A549 (cell line): ENCODE measurements around the gene MACF1. TPM values are rescaled to one million over a fixed set of nuclear protein-coding genes. Genes with fewer than 3 reads are reported as not detected.

Experiments used
- ATAC-seq, 2 experiments: fragments of 200-7000 bp in 1 of 2; fragments of >200 bp in 1 of 2; cut with Nextera tagmentation in 1 of 2; cut with Tn5 transposase in 1 of 2; 3 replicates each; pipeline versions ENCODE4 v1.8.0 to v1.9.1; 2018 to 2020; ENCODE audit warnings: mild to moderate bottlenecking in 1 of 2, moderate library complexity in 1 of 2
- CTCF ChIA-PET: fragments of 300-600 bp; sonication (Branson Sonifier 250); formaldehyde crosslinking; extraction: SDS; loops from one replicate; lab custom pipeline; 2021; ENCODE audit warnings: antibody characterized with exemption, inconsistent platforms; lab: Yijun Ruan, JAX
- POLR2A ChIA-PET: fragments of 350-600 bp; formaldehyde crosslinking; extraction: SDS; loops from one replicate; lab custom pipeline; 2021; ENCODE audit warnings: antibody characterized with exemption, inconsistent platforms; lab: Yijun Ruan, JAX
- DNase-seq, 2 experiments: peaks; one replicate each; pipeline versions ENCODE4 v3.0.0 to v3.0.0-alpha.2; 2011 to 2016; ENCODE audit warnings: low read depth in 1 of 2, low spot score in 1 of 2
- FAIRE-seq: peaks from 2 replicates; lab custom pipeline; 2011; peaks lifted over from hg19 to GRCh38; lab: Jason Lieb, UNC
- H3K27ac ChIP-seq, 2 experiments: fragments of >200 bp; sonication (Bioruptor Twin); formaldehyde crosslinking; 3 replicates each; pipeline ENCODE4 v1.5.1; 2016 to 2017
- H3K4me1 ChIP-seq: fragments of >200 bp; sonication (Bioruptor Twin); formaldehyde crosslinking; 3 replicates; pipeline ENCODE4 v1.6.1; 2016
- H3K4me2 ChIP-seq: fragments of >200 bp; sonication (Bioruptor Twin); formaldehyde crosslinking; 3 replicates; pipeline ENCODE4 v1.6.1; 2016
- H3K4me3 ChIP-seq: fragments of >200 bp; sonication (Bioruptor Twin); formaldehyde crosslinking; 3 replicates; pipeline ENCODE4 v1.5.1; 2016
- H3K9me3 ChIP-seq: fragments of >200 bp; sonication (Bioruptor Twin); formaldehyde crosslinking; 3 replicates; pipeline ENCODE4 v1.6.1; 2016
- CBX8 ChIP-seq: fragments of 200-600 bp; sonication (generic); IDR thresholded peaks from 2 replicates; pipeline ENCODE4 v1.6.1; 2016
- CEBPB ChIP-seq, 2 experiments: fragments of >200 bp in 1 of 2; sonication (Bioruptor Twin) in 1 of 2; formaldehyde crosslinking in 1 of 2; IDR thresholded peaks; 2 replicates each; pipeline ENCODE4 v1.6.1; 2012 to 2016
- EHMT2 ChIP-seq: fragments of 200-600 bp; sonication (generic); IDR thresholded peaks from 2 replicates; pipeline ENCODE4 v1.6.1; 2016; ENCODE audit warnings: antibody characterized with exemption, low read depth, mild to moderate bottlenecking, moderate library complexity
- EP300 ChIP-seq, 2 experiments: fragments of >200 bp; sonication (Bioruptor Twin); formaldehyde crosslinking; IDR thresholded peaks; 2 replicates in 1 of 2; 3 replicates in 1 of 2; pipeline ENCODE4 v1.6.1; 2016 to 2017
- HDAC2 ChIP-seq: fragments of 200-600 bp; sonication (generic); IDR thresholded peaks from 2 replicates; pipeline ENCODE4 v1.6.1; 2016
- JUNB ChIP-seq: fragments of >200 bp; sonication (Bioruptor Twin); formaldehyde crosslinking; IDR thresholded peaks from 2 replicates; pipeline ENCODE4 v1.6.1; 2016
- KDM1A ChIP-seq: fragments of 200-600 bp; sonication (generic); IDR thresholded peaks from 2 replicates; pipeline ENCODE4 v1.6.1; 2016; ENCODE audit warnings: low read depth, mild to moderate bottlenecking
- MAFK ChIP-seq: fragments of 450-650 bp; IDR thresholded peaks from 2 replicates; pipeline ENCODE4 v1.6.1; 2014; ENCODE audit not compliant: partially characterized antibody
- MAZ ChIP-seq: fragments of 150-350 bp; IDR thresholded peaks from 2 replicates; pipeline ENCODE4 v1.6.1; 2014; ENCODE audit warnings: antibody characterized with exemption, low read depth, low read length, borderline replicate concordance
- MYC ChIP-seq: IDR thresholded peaks from 2 replicates; pipeline ENCODE4 v1.6.1; 2012; ENCODE audit warnings: mild to moderate bottlenecking, inconsistent platforms, low read length, improper control_type of control experiment, borderline replicate concordance
- NPAS2 ChIP-seq: fragments of 250-450 bp; sonication (Bioruptor Pico); IDR thresholded peaks from 2 replicates; pipeline ENCODE4 v1.8.0; 2022; ENCODE audit warnings: mild to moderate bottlenecking, moderate library complexity, borderline replicate concordance
- NR3C1 ChIP-seq: fragments of >200 bp; sonication (Bioruptor Twin); formaldehyde crosslinking; IDR thresholded peaks from 3 replicates; pipeline ENCODE4 v1.6.1; 2017
- POLR2A ChIP-seq: IDR thresholded peaks from 2 replicates; pipeline ENCODE4 v1.6.1; 2012; ENCODE audit warnings: mild to moderate bottlenecking, low read length
- RAD21 ChIP-seq, 2 experiments: fragments of >200 bp in 1 of 2; sonication (Bioruptor Twin) in 1 of 2; formaldehyde crosslinking in 1 of 2; IDR thresholded peaks in 1 of 2; conservative IDR thresholded peaks in 1 of 2; 2 replicates in 1 of 2; 3 replicates in 1 of 2; pipeline ENCODE4 v1.6.1; 2012 to 2018; ENCODE audit warnings: inconsistent platforms in 1 of 2
- RFX5 ChIP-seq: fragments of 450-650 bp; IDR thresholded peaks from 2 replicates; pipeline ENCODE4 v1.7.1; 2014; ENCODE audit warnings: antibody characterized with exemption, mild to moderate bottlenecking, moderate library complexity
- RNF2 ChIP-seq: fragments of 200-600 bp; sonication (generic); IDR thresholded peaks from 2 replicates; pipeline ENCODE4 v1.6.1; 2016; ENCODE audit warnings: low read depth, mild to moderate bottlenecking, antibody characterized with exemption, moderate library complexity, borderline replicate concordance
- SMC3 ChIP-seq: fragments of >200 bp; sonication (Bioruptor Twin); formaldehyde crosslinking; IDR thresholded peaks from 3 replicates; pipeline ENCODE4 v1.6.1; 2018; ENCODE audit warnings: inconsistent platforms
- SREBF2 ChIP-seq: fragments of 450-650 bp; IDR thresholded peaks from 2 replicates; pipeline ENCODE4 v1.6.1; 2014; ENCODE audit warnings: mild to moderate bottlenecking, moderate library complexity
- ZC3H11A ChIP-seq: fragments of 450-650 bp; IDR thresholded peaks from 2 replicates; pipeline ENCODE4 v1.6.1; 2014; ENCODE audit warnings: antibody characterized with exemption, mild to moderate bottlenecking
- ZFP36 ChIP-seq: fragments of 450-650 bp; IDR thresholded peaks from 2 replicates; pipeline ENCODE4 v1.6.1; 2014; ENCODE audit warnings: borderline replicate concordance; ENCODE audit not compliant: partially characterized antibody
- ZSCAN20 ChIP-seq: fragments of 250-450 bp; sonication (Bioruptor Pico); IDR thresholded peaks from 2 replicates; pipeline ENCODE4 v1.8.0; 2022; ENCODE audit warnings: mild to moderate bottlenecking, moderate library complexity
- WGBS: methylation state at CpG from one replicate; pipeline ENCODE4 v1.1.6; 2017; ENCODE audit errors: missing lambda C conversion rate; 5-methylcytosine and 5-hydroxymethylcytosine counted together
- polyA plus RNA-seq, 4 experiments: library from polyadenylated mRNA; depleted of rRNA in 3 of 4; stranded (reverse); fragments of >200 nt; fragmentation: RNase III in 1 of 4; extraction: RNeasy Plus Mini Kit Qiagen cat#74134 plus additional on column Dnase treatment in 1 of 4; gene quantifications; 2 replicates in 3 of 4; 3 replicates in 1 of 4; pipeline ENCODE4 v1.2.3, GENCODE V29; 2011 to 2017
- TF ChIP-seq, protein P1 (sequence below): fragments of >200 bp; sonication (Bioruptor Twin); formaldehyde crosslinking; IDR thresholded peaks from 3 replicates; pipeline ENCODE4 v1.5.1; 2016
- TF ChIP-seq, protein P2 (sequence below): fragments of >200 bp; sonication (Bioruptor Twin); formaldehyde crosslinking; IDR thresholded peaks from 2 replicates; pipeline ENCODE4 v1.6.1; 2016
- TF ChIP-seq, protein P3 (sequence below): fragments of 150-350 bp; IDR thresholded peaks from 2 replicates; pipeline ENCODE4 v1.6.1; 2014; ENCODE audit warnings: low read depth, mild to moderate bottlenecking, low read length
- TF ChIP-seq, protein P4 (sequence below): fragments of 250-450 bp; sonication (Bioruptor Pico); IDR thresholded peaks from 2 replicates; pipeline ENCODE4 v1.5.0; 2020; ENCODE audit warnings: low read depth, mild to moderate bottlenecking, moderate library complexity
- TF ChIP-seq, protein P5 (sequence below): IDR thresholded peaks from 2 replicates; pipeline ENCODE4 v1.6.1; 2012

MACF1 gene
- polyA plus RNA-seq, 2 of the 4 experiments (the other 2 are of a cell fraction): 45.7 to 64.2 TPM

DNA sequence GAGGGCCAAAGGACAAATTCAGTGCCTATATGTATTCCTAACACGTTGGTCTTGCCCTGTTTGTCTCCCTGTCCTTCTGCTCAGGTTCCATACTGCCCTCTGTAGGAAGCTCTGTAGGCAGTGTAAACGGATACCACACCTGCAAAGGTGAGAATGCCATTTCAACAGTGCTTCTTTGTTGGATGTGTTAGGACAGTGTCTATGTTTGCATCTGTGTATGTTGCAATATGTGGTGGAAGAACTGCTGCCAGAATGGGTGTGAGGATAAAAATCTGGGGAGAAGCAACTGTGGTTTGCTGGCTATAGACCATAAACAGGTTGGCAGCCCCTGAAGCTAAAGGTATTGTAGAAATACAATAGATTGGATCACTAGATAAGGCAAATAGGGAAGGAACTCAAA lies 173.9 kb downstream of the MACF1 start:
- POLR2A ChIA-PET: no interaction called here
- CTCF ChIA-PET: interaction anchor here (0.6 to 4.9 kb wide), 23 partner anchors 9 to 280 kb away, joined by 3 to 39 read pairs (median 4); no protein-coding TSS in a partner anchor
- peak; percentile 30 to 47 for DNase-seq
- Histone ChIP-seq H3K27ac (no peak overlapping the region), H3K4me2 (no peak overlapping the region), H3K4me3 (no peak overlapping the region), H3K9me3 (no peaks in the 10 kb centered on the region), H3K4me1 (no peaks in the 10 kb centered on the region)
- ATAC-seq: peak in 1 of 2 experiments; percentile 79; a peak in 4 of 6 replicates
- 11% methylated on average over 2 of the region's 2 CpGs for WGBS
- peak; percentile 51 for FAIRE-seq
- TF ChIP-seq EHMT2 (no peak), SMC3 (peak; percentile 40; the same call in 2 of the 3 replicates), SREBF2 (no peak), JUNB (no peak), RAD21 (conservative IDR thresholded peaks at IDR 0.05 in 1 of 2, IDR thresholded peaks at IDR 0.05 in 1 of 2) (peak; percentile 48 to 50; a peak in 4 of 5 replicates), MAFK (no peak), RNF2 (no peak), ZC3H11A (no peak), MAZ (no peak), RFX5 (no peak), CEBPB (IDR thresholded peaks at IDR 0.05) (no peak), NR3C1 (no peak), POLR2A (no peak)
- TF ChIP-seq, protein P1, sequence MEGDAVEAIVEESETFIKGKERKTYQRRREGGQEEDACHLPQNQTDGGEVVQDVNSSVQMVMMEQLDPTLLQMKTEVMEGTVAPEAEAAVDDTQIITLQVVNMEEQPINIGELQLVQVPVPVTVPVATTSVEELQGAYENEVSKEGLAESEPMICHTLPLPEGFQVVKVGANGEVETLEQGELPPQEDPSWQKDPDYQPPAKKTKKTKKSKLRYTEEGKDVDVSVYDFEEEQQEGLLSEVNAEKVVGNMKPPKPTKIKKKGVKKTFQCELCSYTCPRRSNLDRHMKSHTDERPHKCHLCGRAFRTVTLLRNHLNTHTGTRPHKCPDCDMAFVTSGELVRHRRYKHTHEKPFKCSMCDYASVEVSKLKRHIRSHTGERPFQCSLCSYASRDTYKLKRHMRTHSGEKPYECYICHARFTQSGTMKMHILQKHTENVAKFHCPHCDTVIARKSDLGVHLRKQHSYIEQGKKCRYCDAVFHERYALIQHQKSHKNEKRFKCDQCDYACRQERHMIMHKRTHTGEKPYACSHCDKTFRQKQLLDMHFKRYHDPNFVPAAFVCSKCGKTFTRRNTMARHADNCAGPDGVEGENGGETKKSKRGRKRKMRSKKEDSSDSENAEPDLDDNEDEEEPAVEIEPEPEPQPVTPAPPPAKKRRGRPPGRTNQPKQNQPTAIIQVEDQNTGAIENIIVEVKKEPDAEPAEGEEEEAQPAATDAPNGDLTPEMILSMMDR: peak; percentile 55
- TF ChIP-seq, protein P2, sequence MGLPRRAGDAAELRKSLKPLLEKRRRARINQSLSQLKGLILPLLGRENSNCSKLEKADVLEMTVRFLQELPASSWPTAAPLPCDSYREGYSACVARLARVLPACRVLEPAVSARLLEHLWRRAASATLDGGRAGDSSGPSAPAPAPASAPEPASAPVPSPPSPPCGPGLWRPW: no peak
- TF ChIP-seq, protein P3, sequence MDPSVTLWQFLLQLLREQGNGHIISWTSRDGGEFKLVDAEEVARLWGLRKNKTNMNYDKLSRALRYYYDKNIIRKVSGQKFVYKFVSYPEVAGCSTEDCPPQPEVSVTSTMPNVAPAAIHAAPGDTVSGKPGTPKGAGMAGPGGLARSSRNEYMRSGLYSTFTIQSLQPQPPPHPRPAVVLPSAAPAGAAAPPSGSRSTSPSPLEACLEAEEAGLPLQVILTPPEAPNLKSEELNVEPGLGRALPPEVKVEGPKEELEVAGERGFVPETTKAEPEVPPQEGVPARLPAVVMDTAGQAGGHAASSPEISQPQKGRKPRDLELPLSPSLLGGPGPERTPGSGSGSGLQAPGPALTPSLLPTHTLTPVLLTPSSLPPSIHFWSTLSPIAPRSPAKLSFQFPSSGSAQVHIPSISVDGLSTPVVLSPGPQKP: no peak

DNA sequence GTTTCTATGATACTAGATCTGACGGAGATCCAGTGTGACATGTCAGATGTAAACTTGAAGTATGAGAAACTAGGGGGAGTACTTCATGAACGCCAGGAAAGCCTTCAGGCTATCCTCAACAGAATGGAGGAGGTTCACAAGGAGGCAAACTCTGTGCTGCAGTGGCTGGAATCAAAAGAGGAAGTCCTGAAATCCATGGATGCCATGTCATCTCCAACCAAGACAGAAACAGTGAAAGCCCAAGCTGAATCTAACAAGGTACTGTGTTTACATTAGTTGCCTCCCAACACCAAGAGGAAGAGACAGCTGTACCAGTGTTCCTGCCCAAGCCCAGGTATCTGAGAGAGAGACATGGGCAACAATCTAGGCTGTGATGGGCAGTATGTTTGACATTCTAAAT lies 174.7 kb downstream of the MACF1 start:
- DNase-seq (no peak), FAIRE-seq (no peak), ATAC-seq (no peak)
- Histone ChIP-seq H3K4me3 (no peak overlapping the region), H3K27ac (no peak overlapping the region), H3K4me2 (no peak overlapping the region), H3K4me1 (no peaks in the 10 kb centered on the region), H3K9me3 (no peaks in the 10 kb centered on the region)
- POLR2A ChIA-PET: no interaction called here
- WGBS: 78% methylated on average over 2 of the region's 2 CpGs
- no peak for TF ChIP-seq RFX5
- TF ChIP-seq ZFP36: no peak
- TF ChIP-seq, protein P4, sequence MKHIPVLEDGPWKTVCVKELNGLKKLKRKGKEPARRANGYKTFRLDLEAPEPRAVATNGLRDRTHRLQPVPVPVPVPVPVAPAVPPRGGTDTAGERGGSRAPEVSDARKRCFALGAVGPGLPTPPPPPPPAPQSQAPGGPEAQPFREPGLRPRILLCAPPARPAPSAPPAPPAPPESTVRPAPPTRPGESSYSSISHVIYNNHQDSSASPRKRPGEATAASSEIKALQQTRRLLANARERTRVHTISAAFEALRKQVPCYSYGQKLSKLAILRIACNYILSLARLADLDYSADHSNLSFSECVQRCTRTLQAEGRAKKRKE (CRISPR knock-in tag): no peak
- no peak for TF ChIP-seq NPAS2 (CRISPR knock-in tag)
- TF ChIP-seq, protein P5, sequence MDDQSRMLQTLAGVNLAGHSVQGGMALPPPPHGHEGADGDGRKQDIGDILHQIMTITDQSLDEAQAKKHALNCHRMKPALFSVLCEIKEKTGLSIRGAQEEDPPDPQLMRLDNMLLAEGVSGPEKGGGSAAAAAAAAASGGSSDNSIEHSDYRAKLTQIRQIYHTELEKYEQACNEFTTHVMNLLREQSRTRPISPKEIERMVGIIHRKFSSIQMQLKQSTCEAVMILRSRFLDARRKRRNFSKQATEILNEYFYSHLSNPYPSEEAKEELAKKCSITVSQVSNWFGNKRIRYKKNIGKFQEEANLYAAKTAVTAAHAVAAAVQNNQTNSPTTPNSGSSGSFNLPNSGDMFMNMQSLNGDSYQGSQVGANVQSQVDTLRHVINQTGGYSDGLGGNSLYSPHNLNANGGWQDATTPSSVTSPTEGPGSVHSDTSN: no peak
- TF ChIP-seq MAZ: no peak
- TF ChIP-seq ZSCAN20: no peak
- TF ChIP-seq, protein P3: no peak
- no peak for TF ChIP-seq RAD21 (conservative IDR thresholded peaks at IDR 0.05 in 1 of 2, IDR thresholded peaks at IDR 0.05 in 1 of 2)
- no peak for TF ChIP-seq KDM1A
- no peak for TF ChIP-seq MYC
- TF ChIP-seq CBX8: no peak
- TF ChIP-seq HDAC2: no peak
- no peak for TF ChIP-seq EP300 (IDR thresholded peaks at IDR 0.05)
- CTCF ChIA-PET: interaction anchor here (0.7 to 4.9 kb wide), 11 partner anchors 8 to 281 kb away, joined by 3 to 39 read pairs (median 4); no protein-coding TSS in a partner anchor
